ENCODE results near the gene ALAS1.

The ALAS1 gene

GRCh38 chr3:52237657-52238172, 39.8 kb downstream of the ALAS1 start:
- peak; percentile 61 for DNase-seq

DNA sequence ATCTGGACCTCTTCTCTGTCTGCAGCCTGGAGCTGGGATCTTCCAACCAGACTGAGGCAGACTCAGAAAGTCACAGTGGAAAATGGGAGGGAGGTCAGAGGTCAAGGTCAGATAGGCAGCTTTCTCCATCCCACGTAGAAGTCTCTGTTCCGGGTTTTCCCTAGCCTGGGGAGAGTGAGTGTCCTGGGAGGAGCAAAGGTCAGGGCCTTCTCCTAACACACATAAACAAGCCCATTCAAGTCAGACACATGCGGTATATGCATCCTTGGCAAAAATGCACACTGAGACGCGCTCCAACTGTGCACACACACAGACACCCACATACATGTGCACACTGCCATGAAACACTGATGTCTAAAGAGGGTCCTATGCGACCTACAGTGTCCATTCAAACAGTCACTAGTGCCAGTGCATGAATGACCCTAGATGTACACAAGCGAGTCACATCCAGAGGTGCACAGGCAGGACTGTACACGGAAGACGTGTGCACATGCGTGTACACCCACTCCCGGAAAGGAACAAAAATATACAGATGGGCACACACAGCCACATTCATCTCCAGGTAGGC, 40.3 kb downstream of the ALAS1 start:
- no peak for DNase-seq

- peak; percentile 28 for DNase-seq
Observed at GRCh38 chr3:52238761-52239701, 41.1 kb downstream of the ALAS1 start, which contains the start of gene TWF2. TSS of gene TWF2 (minus strand) at chr3:52239158. CDS start at chr3:52239016, 142 bp downstream.

DNA sequence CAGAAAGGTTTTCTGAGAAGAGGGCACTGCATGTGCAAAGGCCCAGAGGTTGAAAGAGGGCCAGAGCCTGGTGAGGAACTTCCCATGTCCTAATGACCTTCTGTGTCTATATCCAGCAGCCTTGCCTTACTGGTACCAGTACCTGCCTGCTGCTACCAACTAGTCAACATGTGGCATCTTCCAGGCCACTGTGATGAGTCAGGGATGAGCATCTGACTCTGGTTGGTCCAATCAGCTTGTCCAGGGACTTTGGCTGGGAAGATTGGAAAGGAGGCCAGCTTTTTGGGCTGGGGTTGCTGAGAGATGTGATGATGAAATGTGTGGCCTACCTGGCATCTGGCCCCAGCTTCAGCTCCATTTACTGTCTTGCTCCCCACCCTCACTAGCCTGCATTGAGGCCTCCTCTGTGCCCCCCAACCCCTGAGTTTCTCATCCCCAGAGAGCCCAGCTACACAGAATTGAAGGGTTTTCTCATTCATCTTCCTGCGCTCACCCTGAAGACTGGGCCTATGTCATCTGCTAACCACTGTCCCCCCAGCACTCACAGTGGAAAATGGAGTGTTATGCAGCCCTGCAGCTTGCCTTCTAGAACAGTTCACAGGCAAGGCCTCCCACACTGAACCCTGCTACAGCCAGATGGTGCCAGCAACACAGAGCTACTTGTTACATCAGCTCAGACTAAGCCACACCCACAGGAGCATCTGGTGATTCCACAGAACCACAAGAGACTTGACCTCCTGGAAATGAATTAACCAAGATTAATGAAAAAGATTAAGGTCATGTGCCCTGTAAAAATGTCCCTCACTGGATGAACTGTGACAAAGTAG, 42.3 kb downstream of the ALAS1 start:
- DNase-seq, result no peak

DNA sequence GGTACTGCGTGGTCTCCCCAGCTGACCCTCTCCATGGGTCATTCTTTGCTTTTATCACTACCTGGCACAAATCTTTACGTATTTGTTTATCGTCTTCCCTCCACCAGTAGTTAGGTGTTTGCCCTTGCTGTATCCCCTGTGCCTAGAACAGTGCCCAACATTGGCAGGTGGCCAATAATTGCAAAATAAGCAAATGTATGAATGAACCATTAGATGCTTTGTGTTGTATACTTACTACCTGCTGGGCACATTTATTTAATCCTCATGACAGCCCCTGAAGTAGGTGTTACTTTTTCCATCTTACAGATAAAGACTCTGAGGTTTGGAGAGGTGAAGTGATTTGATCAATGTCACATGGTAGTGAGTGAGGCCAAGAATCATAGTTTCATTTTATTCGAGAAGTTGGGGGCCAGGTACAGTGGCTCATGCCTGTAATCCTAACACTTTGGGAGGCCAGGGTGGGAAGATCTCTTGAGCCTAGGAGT, 43.0 kb downstream of the ALAS1 start:
- no peak for DNase-seq

GRCh38 chr3:52242039-52242438, 44.1 kb downstream of the ALAS1 start:
- no peak for DNase-seq

- DNase-seq, result no peak
Observed at GRCh38 chr3:52243791-52244628, 46.0 kb downstream of the ALAS1 start.

- DNase-seq, result no peak
Observed at GRCh38 chr3:52245322-52246263, 47.6 kb downstream of the ALAS1 start, which contains the start of gene PPM1M. TSS of gene PPM1M (plus strand) at chr3:52245759. CDS start at chr3:52245825, 66 bp downstream.

GRCh38 chr3:52246264-52246620, 48.3 kb downstream of the ALAS1 start:
- no peak for DNase-seq

- no peak for DNase-seq
Observed at GRCh38 chr3:52246728-52247408, 48.9 kb downstream of the ALAS1 start.

GRCh38 chr3:52247409-52248164, 49.6 kb downstream of the ALAS1 start:
- DNase-seq, result no peak

DNA sequence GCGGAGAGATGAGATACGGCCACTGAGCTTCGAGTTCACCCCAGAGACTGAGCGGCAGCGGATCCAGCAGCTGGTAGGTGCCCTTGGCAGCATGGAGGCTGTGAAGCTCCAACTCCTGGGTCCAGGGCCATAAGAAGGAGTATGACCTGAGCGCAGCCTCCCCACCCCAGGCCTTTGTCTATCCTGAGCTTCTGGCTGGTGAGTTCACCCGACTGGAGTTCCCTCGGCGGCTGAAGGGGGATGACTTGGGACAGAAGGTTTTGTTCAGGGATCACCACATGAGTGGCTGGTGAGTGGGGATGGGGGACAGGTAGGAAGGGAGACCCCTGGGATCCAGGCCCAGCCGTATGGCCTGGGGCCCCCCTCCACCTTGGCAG, 50.2 kb downstream of the ALAS1 start:
- no peak for DNase-seq

- no peak for DNase-seq
Observed at GRCh38 chr3:52248816-52249547, 51.0 kb downstream of the ALAS1 start.

GRCh38 chr3:52249683-52250082, 51.7 kb downstream of the ALAS1 start:
- DNase-seq, result no peak

GRCh38 chr3:52250122-52250521, 52.2 kb downstream of the ALAS1 start:
- DNase-seq, result no peak

DNA sequence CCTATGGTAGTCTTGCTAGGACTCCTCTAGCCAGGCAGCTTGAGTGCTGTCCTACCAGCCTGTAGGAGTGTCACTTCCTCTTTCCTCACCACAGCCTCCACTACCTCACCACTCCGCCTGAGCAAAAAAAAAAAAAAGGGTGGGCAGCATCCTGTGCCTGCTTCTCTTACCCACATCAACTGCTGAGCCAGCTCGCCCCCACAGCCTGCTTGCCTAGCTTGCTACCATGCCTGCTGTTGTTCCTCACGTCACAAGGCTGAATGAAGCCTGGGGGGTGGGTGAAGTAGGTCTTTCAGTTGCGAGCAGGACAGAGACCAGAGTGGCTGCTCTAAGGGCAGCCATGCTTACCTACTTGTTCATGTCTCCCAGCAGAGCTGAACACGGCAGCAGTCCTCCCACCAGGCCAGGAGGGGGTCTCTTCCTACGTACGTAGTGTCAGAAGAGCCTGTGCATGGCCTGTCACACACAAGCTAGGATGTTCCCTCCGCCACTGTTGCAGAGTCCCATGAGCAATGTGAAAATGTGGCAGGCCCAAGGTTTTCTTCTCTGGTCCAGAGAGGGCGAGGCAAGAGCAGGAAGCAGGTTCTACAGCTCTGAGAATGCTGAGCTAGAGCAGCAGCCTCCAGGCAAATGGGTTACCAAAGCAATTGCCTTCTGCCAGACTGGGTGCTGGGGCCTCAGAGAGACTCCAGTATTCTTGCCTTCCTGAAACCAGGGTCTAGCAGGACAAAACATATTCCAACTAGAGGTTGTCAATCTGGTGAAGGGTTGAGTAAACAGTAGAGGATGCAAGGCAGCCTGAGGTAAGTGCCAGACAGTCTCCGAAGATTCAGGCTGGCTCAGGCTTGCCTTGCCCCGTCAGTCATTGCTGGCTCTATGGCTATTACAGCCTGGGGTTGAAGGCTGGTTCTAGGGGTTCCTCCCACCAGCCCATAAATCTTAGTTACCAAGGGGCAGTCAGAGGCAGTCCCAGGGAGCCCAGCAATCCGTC, 55.6 kb downstream of the ALAS1 start:
- DNase-seq, result no peak

DNA sequence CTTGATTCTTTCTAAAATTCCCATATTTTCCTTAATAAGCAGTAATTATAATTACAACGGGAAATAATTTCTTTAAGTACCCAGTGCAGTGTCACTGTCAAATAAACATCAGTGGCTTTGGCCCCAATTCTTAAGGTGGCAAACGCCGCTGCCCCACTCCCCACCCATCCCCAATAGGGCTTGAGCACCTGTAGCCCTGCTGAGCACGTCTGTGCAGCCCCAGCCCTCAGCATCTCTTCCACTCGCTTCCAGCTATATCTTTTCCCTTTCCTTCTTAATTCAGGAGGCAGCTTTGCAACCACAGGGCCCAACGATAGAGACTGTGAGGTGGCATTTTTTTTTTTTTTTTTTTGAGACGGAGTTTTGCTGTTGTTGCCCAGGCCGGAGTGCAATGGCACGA, 56.6 kb downstream of the ALAS1 start:
- DNase-seq, result no peak

All from kidney glomerular epithelial cell (primary cell).